Transverse colon (tissue), 4 donors: Measurements from ENCODE around the gene SPACA6.

Experiments used
- CTCF ChIP-seq, 5 experiments: fragments of 200-600 bp in 3 of 5; fragments of 450-650 bp in 2 of 5; sonication (generic) in 3 of 5; IDR thresholded peaks; 1 replicate in 2 of 5; 2 replicates in 3 of 5; pipeline ENCODE4 v1.5.1; 2016 to 2017; ENCODE audit warnings: antibody characterized with exemption in 5 of 5, inconsistent platforms in 3 of 5, mild to moderate bottlenecking in 2 of 5, moderate library complexity in 1 of 5
- EP300 ChIP-seq: sonication (generic); formaldehyde crosslinking; IDR thresholded peaks from one replicate; pipeline ENCODE4 v1.6.1; 2017; ENCODE audit warnings: antibody characterized with exemption, low read depth
- POLR2AphosphoS5 ChIP-seq, 3 donors: sonication (generic); formaldehyde crosslinking; IDR thresholded peaks; one replicate each; pipeline ENCODE4 v1.6.1; 2016; ENCODE audit warnings: antibody characterized with exemption in 3 of 3

GRCh38 chr19:51726049-51726448, 32.9 kb downstream of the SPACA6 start:
- TF ChIP-seq CTCF (IDR thresholded peaks at IDR 0.05), result no peak
- no peak for TF ChIP-seq EP300
- TF ChIP-seq POLR2AphosphoS5 (IDR thresholded peaks at IDR 0.05), result no peak
